Heart left ventricle (tissue), 13 donors: ENCODE results near the gene P2RX7.

Experiments used
- POLR2A ChIP-seq, 2 donors: fragments of 450-650 bp; IDR thresholded peaks; one replicate each; pipeline ENCODE4 v1.6.1; 2017; ENCODE audit warnings: antibody characterized with exemption in 2 of 2, mild to moderate bottlenecking in 2 of 2, moderate library complexity in 2 of 2
- TF ChIP-seq, protein P1 (sequence below), 12 donors: fragments of 200-600 bp; sonication (generic) in 4 of 12; IDR thresholded peaks; one replicate each; pipeline versions ENCODE4 v1.5.0 to v1.8.0; 2018 to 2022; ENCODE audit warnings: antibody characterized with exemption in 12 of 12, mild to moderate bottlenecking in 5 of 12
- donor health status: ischemic (EF 13 %, LVEDD 7.1; RV severe dilation, severe dysfunction).
- donor health status: DM: no; HTN: yes; CAD: no.
- donor health status: DM: no; HTN: no; CAD: no.
- donor health status: ischemic (EF 25% LVEDD 6.9; RV normal size, moderate dysfunction).
- donor health status: ischemic (EF 25% LVEDD 5.7; RV mildly dilated, moderate dysfunction).
- donor health status: ischemic (EF 35%, LVEDD 5.7; RV mildly dilated, moderate dysfunction).
- donor health status: nonischemic (EF 11% LVEDD 7.7; RV severe dilation, severe dysfunction).
- donor health status: DM: yes; HTN: yes; CAD: no.
- donor health status: PGD.
- donor health status: ischemic (EF 29% LVEDD 5.4; RV normal size, mild dysfunction).
- donor health status: nonischemic (EF 23%, LVEDD 6.1; RV moderate dilation, normal function).

DNA sequence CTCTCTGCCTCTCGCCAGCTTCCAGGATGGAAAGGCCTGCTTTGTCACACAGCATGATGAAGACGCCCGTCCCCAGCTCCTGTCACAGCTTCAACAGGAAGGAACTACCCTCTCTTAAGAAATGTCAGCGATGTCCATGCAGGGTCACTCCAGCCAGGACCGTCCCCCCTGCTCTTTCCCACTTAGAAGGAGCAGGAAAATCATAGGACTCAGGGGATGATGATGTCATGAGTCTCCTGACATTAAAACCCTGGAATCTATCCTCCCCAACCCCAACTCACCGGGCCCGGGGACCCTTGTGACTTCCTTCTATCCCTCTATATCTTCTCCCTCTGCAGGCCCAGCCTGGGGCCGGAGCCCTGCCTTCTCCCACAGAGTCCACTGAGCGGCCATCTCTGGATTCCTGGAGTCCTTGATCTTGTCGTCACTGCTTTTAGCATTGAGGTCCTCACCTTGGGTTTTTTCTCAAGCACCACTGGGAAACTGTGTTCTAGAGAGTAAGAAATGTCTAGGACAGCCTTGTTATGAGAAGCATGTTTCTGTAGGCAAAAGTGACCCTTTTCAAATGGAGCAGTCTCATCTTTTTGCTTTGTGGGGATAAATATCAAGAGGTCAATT, 42.8 kb upstream of the P2RX7 start:
- TF ChIP-seq, protein P1, sequence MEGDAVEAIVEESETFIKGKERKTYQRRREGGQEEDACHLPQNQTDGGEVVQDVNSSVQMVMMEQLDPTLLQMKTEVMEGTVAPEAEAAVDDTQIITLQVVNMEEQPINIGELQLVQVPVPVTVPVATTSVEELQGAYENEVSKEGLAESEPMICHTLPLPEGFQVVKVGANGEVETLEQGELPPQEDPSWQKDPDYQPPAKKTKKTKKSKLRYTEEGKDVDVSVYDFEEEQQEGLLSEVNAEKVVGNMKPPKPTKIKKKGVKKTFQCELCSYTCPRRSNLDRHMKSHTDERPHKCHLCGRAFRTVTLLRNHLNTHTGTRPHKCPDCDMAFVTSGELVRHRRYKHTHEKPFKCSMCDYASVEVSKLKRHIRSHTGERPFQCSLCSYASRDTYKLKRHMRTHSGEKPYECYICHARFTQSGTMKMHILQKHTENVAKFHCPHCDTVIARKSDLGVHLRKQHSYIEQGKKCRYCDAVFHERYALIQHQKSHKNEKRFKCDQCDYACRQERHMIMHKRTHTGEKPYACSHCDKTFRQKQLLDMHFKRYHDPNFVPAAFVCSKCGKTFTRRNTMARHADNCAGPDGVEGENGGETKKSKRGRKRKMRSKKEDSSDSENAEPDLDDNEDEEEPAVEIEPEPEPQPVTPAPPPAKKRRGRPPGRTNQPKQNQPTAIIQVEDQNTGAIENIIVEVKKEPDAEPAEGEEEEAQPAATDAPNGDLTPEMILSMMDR (IDR thresholded peaks at IDR 0.05), result no peak
- no peak for TF ChIP-seq POLR2A (IDR thresholded peaks at IDR 0.05)
